Activated naive CD8-positive, alpha-beta T cell treated with anti-CD3 and anti-CD28 coated beads, Interleukin-2, amount 10 ng/mL, durations not matched to agents 7 days and 5 days (primary cell): ENCODE data around the gene IRF9. TPM values are rescaled to one million over a fixed set of nuclear protein-coding genes. Genes with fewer than 3 reads are reported as not detected.
A peak's percentile ranks its signal among the peaks of the same experiment; 100 is the strongest.

ENCODE experiments used
- ATAC-seq: fragments of 150-1000 bp; cut with Tn5 transposase; one replicate; pipeline ENCODE4 v1.10.0; 2021; ENCODE audit warnings: low read depth, moderate library complexity
- POLR2A ChIA-PET: fragments of 350-600 bp; sonication (Branson Sonifier 250); formaldehyde crosslinking; loops from one replicate; lab custom pipeline; 2021; ENCODE audit warnings: antibody characterized with exemption; lab: Charles Lee
- DNase-seq: peaks from one replicate; pipeline ENCODE4 v3.0.0; 2021
- H3K27ac Mint-ChIP-seq: one replicate; pipeline ENCODE4 v1.8.0; 2022; ENCODE audit warnings: mild to moderate bottlenecking, mixed read lengths
- H3K27me3 Mint-ChIP-seq: one replicate; pipeline ENCODE4 v1.8.0; 2022; ENCODE audit warnings: mild to moderate bottlenecking, moderate library complexity, mixed read lengths
- H3K36me3 Mint-ChIP-seq: one replicate; pipeline ENCODE4 v1.8.0; 2021; ENCODE audit warnings: mild to moderate bottlenecking, mixed read lengths
- H3K4me1 Mint-ChIP-seq: one replicate; pipeline ENCODE4 v1.8.0; 2021; ENCODE audit warnings: mixed read lengths
- H3K4me3 Mint-ChIP-seq: one replicate; pipeline ENCODE4 v1.8.0; 2022; ENCODE audit warnings: mild to moderate bottlenecking, moderate library complexity, mixed read lengths
- H3K9me3 Mint-ChIP-seq: one replicate; pipeline ENCODE4 v1.8.0; 2021; ENCODE audit warnings: mixed read lengths
- microRNA-seq: library from miRNA; unstranded; fragments of <30 nt; microRNA quantifications from one replicate; pipeline ENCODE4 v1.2.0, GENCODE V29; 2022
- total RNA-seq, 2 experiments: library from RNA; stranded (reverse); gene quantifications; one replicate each; pipeline ENCODE4 v1.2.3, GENCODE V29; 2021

The IRF9 gene
- total RNA-seq, 2 experiments from 2014 or later = 234 to 252 TPM

GRCh38 chr14:24212924-24213865 is 52.1 kb downstream of the IRF9 start, which contains the start of gene CHMP4A:
Gene CHMP4A (minus strand): TSS chr14:24213488. CDS start chr14:24213439, 49 bp downstream.
- Mint-ChIP-seq H3K36me3 (peaks cover 31% of the 10 kb centered on the region), H3K27me3 (no peaks in the 10 kb centered on the region), H3K9me3 (no peaks in the 10 kb centered on the region), H3K27ac (peak within 1 kb of the TSS; percentile 98), H3K4me1 (peaks cover 45% of the 10 kb centered on the region), H3K4me3 (peak within 1 kb of the TSS; percentile 93)
- POLR2A ChIA-PET = interaction anchor here (0.6 to 4.4 kb wide), 33 partner anchors 10 to 229 kb away, joined by 3 to 57 read pairs (median 5); partner anchors contain the start of genes CBLN3, DCAF11, DHRS1 and EMC9
- DNase-seq (peak; percentile 94), ATAC-seq (peak; percentile 80)

DNA sequence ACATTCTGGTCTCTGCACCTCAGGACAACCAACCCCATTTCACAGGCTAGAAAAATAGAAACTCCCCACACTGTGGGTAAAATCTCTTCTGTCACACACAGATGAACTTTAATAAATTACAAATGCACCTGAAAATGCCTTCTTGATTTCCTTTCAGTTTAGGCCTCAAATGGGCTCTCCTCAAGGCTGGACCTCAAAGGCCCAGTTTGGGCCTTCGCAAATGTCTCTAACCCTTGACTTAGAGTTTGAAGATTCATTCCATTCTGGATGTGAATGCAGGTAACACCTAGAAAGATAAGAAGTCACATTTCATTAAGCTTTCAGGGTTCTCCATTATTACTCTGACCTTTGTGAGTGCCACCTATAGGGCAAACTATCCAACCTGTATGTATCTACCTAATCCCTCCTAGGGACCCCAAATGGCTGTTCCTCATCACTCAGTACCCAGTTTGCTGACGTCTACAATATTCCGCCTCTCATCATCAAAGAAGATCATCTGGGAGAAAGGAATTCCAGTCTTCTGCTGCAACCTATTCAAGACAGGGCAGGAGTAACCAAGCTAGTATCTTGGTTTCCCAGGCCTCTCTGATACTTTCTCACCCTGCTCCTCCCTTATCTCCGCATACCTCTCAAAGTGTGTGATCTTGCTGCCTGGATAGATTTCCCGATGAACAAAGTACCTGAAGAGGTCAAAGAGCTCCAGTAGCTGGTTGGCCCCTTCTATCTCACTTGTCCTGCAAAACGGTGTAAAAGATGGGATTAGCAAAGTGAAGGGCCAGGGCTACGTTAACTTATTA is 53.0 kb downstream of the IRF9 start:
- no peak for DNase-seq
- peak overlapping the region; percentile 98 for H3K27ac Mint-ChIP-seq
- H3K4me1 Mint-ChIP-seq = peaks cover 45% of the 10 kb centered on the region
- no peak for ATAC-seq
- H3K36me3 Mint-ChIP-seq = peaks cover 27% of the 10 kb centered on the region
- H3K4me3 Mint-ChIP-seq = peak overlapping the region; percentile 93
- H3K9me3 Mint-ChIP-seq = no peaks in the 10 kb centered on the region
- no peaks in the 10 kb centered on the region for H3K27me3 Mint-ChIP-seq
- POLR2A ChIA-PET = interaction anchor here (0.6 to 4.4 kb wide), 29 partner anchors 11 to 228 kb away, joined by 3 to 57 read pairs (median 6); partner anchors contain the start of genes CBLN3, DCAF11, DHRS1 and EMC9

DNA sequence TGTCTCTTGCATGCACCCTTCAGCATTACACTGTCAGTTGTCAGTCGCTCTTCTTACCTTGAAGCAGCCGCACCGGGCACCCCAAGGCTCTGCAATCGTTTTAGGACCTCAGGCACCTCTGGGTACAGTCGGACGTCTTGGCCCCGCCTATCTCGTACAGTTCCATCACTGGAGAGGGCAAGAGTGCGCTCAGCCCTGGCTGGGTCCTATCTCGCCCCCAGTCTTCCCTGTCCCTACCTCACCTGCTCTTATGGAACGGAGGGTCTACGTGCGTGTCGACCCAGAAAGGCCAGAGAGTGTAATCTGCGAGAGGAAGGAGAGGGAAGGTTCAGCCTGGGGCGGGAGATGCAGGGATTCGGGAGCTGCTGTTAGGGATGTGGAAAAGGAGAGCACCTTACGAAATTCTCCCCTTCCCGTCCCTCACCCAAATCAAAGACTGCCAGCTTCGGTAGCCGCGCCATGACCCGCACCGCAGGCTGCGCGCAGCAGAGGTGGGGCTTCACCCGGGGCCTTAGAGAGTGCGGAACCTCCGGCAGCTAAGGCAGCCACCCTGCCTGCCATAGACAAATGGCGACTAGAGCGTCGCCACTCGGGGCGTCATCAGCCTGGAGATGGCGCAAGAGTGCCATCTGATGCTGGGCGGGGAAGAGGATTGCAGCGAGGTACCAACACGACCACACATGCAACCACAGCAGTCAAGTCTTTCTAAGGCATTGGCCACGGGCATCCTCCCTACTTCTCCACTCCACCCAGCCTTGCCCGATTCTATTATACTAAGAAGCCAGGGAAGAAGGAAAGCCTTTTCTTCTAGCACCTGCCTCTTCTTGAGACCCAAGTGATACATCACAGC is 54.7 kb downstream of the IRF9 start, which contains the start of gene MDP1:
TSS of gene MDP1 (minus strand) at position 572 of the 850 bp plus-strand sequence. CDS start at position 461, 111 bp downstream.
- Mint-ChIP-seq H3K9me3 (no peaks in the 10 kb centered on the region), H3K27me3 (no peaks in the 10 kb centered on the region), H3K27ac (peak within 1 kb of the TSS; percentile 98), H3K4me1 (peaks cover 38% of the 10 kb centered on the region), H3K36me3 (peaks cover 15% of the 10 kb centered on the region), H3K4me3 (peak within 1 kb of the TSS; percentile 93)
- peak; percentile 73 for ATAC-seq
- POLR2A ChIA-PET = interaction anchor here (0.6 to 2.1 kb wide), 21 partner anchors 12 to 215 kb away, joined by 3 to 21 read pairs (median 6); partner anchors contain the start of genes CBLN3, CIDEB, DCAF11 and DHRS1
- DNase-seq = peak; percentile 85

Small RNA genes lying within 50 kb of the gene (microRNA-seq; reads per million reads assigned to microRNA genes)
- not detected for gene MIR7703

Other genes with a start within 250 kb of the IRF9 start
- 10 to 100 TPM; 17.1 to 20.0 TPM for gene DHRS4, start 207.5 kb upstream of the IRF9 start, total RNA-seq
- gene DHRS4L2, start 172.3 kb upstream of the IRF9 start, total RNA-seq = 10 to 100 TPM; 17.7 to 20.9 TPM
- under 1 TPM; 0.80 to 0.91 TPM for gene CARMIL3, start 109.3 kb upstream of the IRF9 start, total RNA-seq
- under 1 TPM in 1 of 2 experiments, not detected in 1; 0.14 TPM for gene CPNE6, start 89.7 kb upstream of the IRF9 start, total RNA-seq
- 10 to 100 TPM; 47.4 to 50.6 TPM for gene PCK2, start 67.0 kb upstream of the IRF9 start, total RNA-seq
- 100 to 1,000 TPM; 100 to 105 TPM for gene DCAF11, start 46.5 kb upstream of the IRF9 start, total RNA-seq
- 1 to 10 TPM; 3.3 to 3.4 TPM for gene NRL, start 46.3 kb upstream of the IRF9 start, total RNA-seq
- gene FITM1, start 30.6 kb upstream of the IRF9 start, total RNA-seq = 1 to 10 TPM; 1.3 to 1.7 TPM
- 100 to 1,000 TPM; 430 to 443 TPM for gene PSME1, start 25.1 kb upstream of the IRF9 start, total RNA-seq
- gene EMC9, start 19.7 kb upstream of the IRF9 start, total RNA-seq = 10 to 100 TPM; 41.6 to 43.9 TPM
- gene PSME2, start 14.7 kb upstream of the IRF9 start, total RNA-seq = 100 to 1,000 TPM; 406 to 414 TPM
- gene RNF31, start 13.8 kb upstream of the IRF9 start, total RNA-seq = 100 to 1,000 TPM; 131 to 153 TPM
- gene REC8, start 10.8 kb downstream of the IRF9 start, total RNA-seq = 10 to 100 TPM; 55.1 to 60.7 TPM
- 10 to 100 TPM; 32.2 to 33.0 TPM for gene IPO4, start 27.6 kb downstream of the IRF9 start, total RNA-seq
- 10 to 100 TPM; 28.9 to 29.6 TPM for gene TM9SF1, start 34.2 kb downstream of the IRF9 start, total RNA-seq
- gene TSSK4, start 44.4 kb downstream of the IRF9 start, total RNA-seq = under 1 TPM; 0.43 to 0.53 TPM
- gene CHMP4A, start 52.2 kb downstream of the IRF9 start, total RNA-seq = 10 to 100 TPM; 93.6 to 97.8 TPM
- 10 to 100 TPM; 11.9 to 15.4 TPM for gene MDP1, start 54.8 kb downstream of the IRF9 start, total RNA-seq
- gene NEDD8, start 71.1 kb downstream of the IRF9 start, total RNA-seq = 100 to 1,000 TPM; 179 to 196 TPM
- 10 to 100 TPM; 76.6 to 82.2 TPM for gene GMPR2, start 71.7 kb downstream of the IRF9 start, total RNA-seq
- gene TINF2, start 81.4 kb downstream of the IRF9 start, total RNA-seq = 100 to 1,000 TPM; 122 to 124 TPM
- 1 to 10 TPM; 5.7 to 5.8 TPM for gene TGM1, start 101.9 kb downstream of the IRF9 start, total RNA-seq
- 10 to 100 TPM; 42.1 to 48.8 TPM for gene RABGGTA, start 110.3 kb downstream of the IRF9 start, total RNA-seq
- gene DHRS1, start 138.5 kb downstream of the IRF9 start, total RNA-seq = 10 to 100 TPM; 36.0 to 41.9 TPM
- gene NOP9, start 138.6 kb downstream of the IRF9 start, total RNA-seq = 10 to 100 TPM; 28.7 to 31.1 TPM
- gene CIDEB, start 146.7 kb downstream of the IRF9 start, total RNA-seq = 10 to 100 TPM; 33.7 to 34.8 TPM
- gene LTB4R2, start 148.9 kb downstream of the IRF9 start, total RNA-seq = 10 to 100 TPM; 19.4 to 21.2 TPM
- gene LTB4R, start 150.2 kb downstream of the IRF9 start, total RNA-seq = 10 to 100 TPM; 27.0 to 27.8 TPM
- 1 to 10 TPM; 4.4 to 6.3 TPM for gene ADCY4, start 173.8 kb downstream of the IRF9 start, total RNA-seq
- gene RIPK3, start 178.7 kb downstream of the IRF9 start, total RNA-seq = 10 to 100 TPM; 41.1 to 43.7 TPM
- not detected for gene NFATC4, start 206.9 kb downstream of the IRF9 start, total RNA-seq
- gene NYNRIN, start 237.7 kb downstream of the IRF9 start, total RNA-seq = under 1 TPM; 0.34 to 0.42 TPM